Naive thymus-derived CD8-positive, alpha-beta T cell (primary cell): ENCODE results near the gene UBE2O. TPM values are rescaled to one million over a fixed set of nuclear protein-coding genes. Genes with fewer than 3 reads are reported as not detected.

Experiments used
- ATAC-seq, 2 donors: fragments of 150-1000 bp; cut with Tn5 transposase in 1 of 2; sonication (Bioruptor Pico), chemical (Tn5 transposase) in 1 of 2; 1 replicate in 1 of 2; 2 replicates in 1 of 2; pipeline ENCODE4 v1.10.0; 2021; ENCODE audit warnings: mild to moderate bottlenecking in 2 of 2, moderate library complexity in 2 of 2
- POLR2A ChIA-PET: fragments of 350-600 bp; sonication (Branson Sonifier 250); formaldehyde crosslinking; loops from one replicate; lab custom pipeline; 2021; ENCODE audit warnings: antibody characterized with exemption; lab: Charles Lee
- DNase-seq, 10 donors: peaks; one replicate each; pipeline versions ENCODE4 v3.0.0 to v3.0.0-alpha.2; 2020 to 2022
- H3K27ac Mint-ChIP-seq, 10 donors: one replicate each; pipeline ENCODE4 v1.8.0; 2020 to 2022; ENCODE audit warnings: mild to moderate bottlenecking in 10 of 10, mixed read lengths in 10 of 10, moderate library complexity in 4 of 10, inconsistent platforms in 1 of 10
- H3K27me3 Mint-ChIP-seq, 5 donors: one replicate each; pipeline ENCODE4 v1.8.0; 2021 to 2022; ENCODE audit warnings: mixed read lengths in 5 of 5
- H3K36me3 Mint-ChIP-seq, 3 donors: one replicate each; pipeline ENCODE4 v1.8.0; 2020 to 2022; ENCODE audit warnings: mixed read lengths in 3 of 3, mild to moderate bottlenecking in 2 of 3, inconsistent platforms in 1 of 3
- H3K4me1 Mint-ChIP-seq, 4 donors: one replicate each; pipeline ENCODE4 v1.8.0; 2021 to 2022; ENCODE audit warnings: mixed read lengths in 4 of 4
- H3K4me3 Mint-ChIP-seq, 10 donors: one replicate each; pipeline ENCODE4 v1.8.0; 2020 to 2022; ENCODE audit warnings: mild to moderate bottlenecking in 10 of 10, mixed read lengths in 10 of 10, moderate library complexity in 6 of 10, inconsistent platforms in 1 of 10
- H3K9me3 Mint-ChIP-seq, 9 donors: one replicate each; pipeline ENCODE4 v1.8.0; 2020 to 2022; ENCODE audit warnings: mixed read lengths in 9 of 9, mild to moderate bottlenecking in 3 of 9, inconsistent platforms in 1 of 9, moderate library complexity in 1 of 9
- polyA plus RNA-seq, 3 donors: library from polyadenylated mRNA; unstranded; fragments of 300-500 nt; fragmentation: Illumina TruSeq; gene quantifications; one replicate each; pipeline ENCODE4 v1.2.3, GENCODE V29; 2021
- total RNA-seq, 8 experiments: library from RNA in 2 of 8; stranded (reverse) in 2 of 8; gene quantifications; one replicate each; pipeline ENCODE4 v1.2.3 and lab custom pipeline; 2021 to 2026

Gene UBE2O
- total and polyA plus RNA-seq, 5 experiments from 2014 or later, result 8.8 to 50.4 (median 14.4) TPM

GRCh38 chr17:76442341-76443338 is 10.3 kb downstream of the UBE2O start:
- H3K4me1 Mint-ChIP-seq, result peaks cover 41 to 97% (median 86%) of the 10 kb centered on the region in 4 donors
- H3K36me3 Mint-ChIP-seq, result peaks cover 0 to 22% (median 0%) of the 10 kb centered on the region in 3 donors
- ATAC-seq (no peak), DNase-seq (no peak)
- peak overlapping the region in 5 of 10 donors; percentile 41 to 79 (median 53) for H3K27ac Mint-ChIP-seq
- H3K9me3 Mint-ChIP-seq, result no peaks in the 10 kb centered on the region
- POLR2A ChIA-PET, result interaction anchor here (1.2 kb wide), 2 partner anchors 11 to 16 kb away, joined by 3 read pairs; partner anchors contain the start of gene UBE2O
- no peaks in the 10 kb centered on the region for H3K27me3 Mint-ChIP-seq
- H3K4me3 Mint-ChIP-seq, result peak overlapping the region in 2 of 10 donors; percentile 4 to 30

- Mint-ChIP-seq H3K27me3 (no peaks in the 10 kb centered on the region), H3K27ac (peak overlapping the region in 1 of 10 donors; percentile 67), H3K9me3 (no peaks in the 10 kb centered on the region), H3K4me3 (peak overlapping the region in 1 of 10 donors; percentile 4), H3K36me3 (peaks cover 0 to 19% (median 0%) of the 10 kb centered on the region in 3 donors), H3K4me1 (peaks cover 36 to 88% (median 78%) of the 10 kb centered on the region in 4 donors)
- DNase-seq (no peak), ATAC-seq (no peak)
- POLR2A ChIA-PET, result no interaction called here
Measured at GRCh38 chr17:76441686-76442340, 11.1 kb downstream of the UBE2O start.

DNA sequence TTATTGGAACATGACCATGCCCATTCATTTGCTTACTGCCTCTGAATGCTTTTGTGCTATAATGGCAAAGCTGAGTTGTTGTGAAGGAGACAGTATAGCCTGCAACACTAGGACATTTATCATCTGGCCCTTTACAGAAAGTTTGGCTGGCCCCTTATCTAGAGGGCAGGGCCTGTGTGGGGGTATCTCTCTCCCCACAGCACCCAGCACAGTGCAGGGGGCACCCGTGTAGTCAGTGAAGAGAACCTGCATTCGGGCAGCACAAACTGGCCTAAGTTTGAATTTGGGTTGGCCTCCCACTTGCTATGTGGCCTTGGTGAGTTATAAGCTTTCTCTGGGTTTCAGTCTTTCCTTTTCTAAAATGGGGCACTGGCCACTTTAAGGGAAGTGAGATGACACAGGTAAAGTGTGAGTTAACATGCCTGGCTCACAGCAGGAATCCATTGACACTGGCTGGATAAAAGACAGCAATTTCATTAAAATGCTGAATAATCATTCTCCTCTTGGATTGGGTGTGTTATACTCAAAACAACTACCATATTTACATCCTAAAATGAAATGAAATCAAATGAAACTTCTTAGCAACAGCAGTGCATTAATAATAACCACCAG is 12.1 kb downstream of the UBE2O start:
- POLR2A ChIA-PET, result interaction anchor here (0.6 kb wide), 1 partner anchor 32 kb away, joined by 3 read pairs; no protein-coding TSS in a partner anchor
- H3K9me3 Mint-ChIP-seq, result no peaks in the 10 kb centered on the region
- H3K36me3 Mint-ChIP-seq, result peaks cover 0 to 14% (median 0%) of the 10 kb centered on the region in 3 donors
- no peak overlapping the region for H3K4me3 Mint-ChIP-seq
- no peak for ATAC-seq
- H3K27ac Mint-ChIP-seq, result no peak overlapping the region
- DNase-seq, result no peak
- H3K27me3 Mint-ChIP-seq, result no peaks in the 10 kb centered on the region
- H3K4me1 Mint-ChIP-seq, result peaks cover 39 to 79% (median 74%) of the 10 kb centered on the region in 4 donors

- POLR2A ChIA-PET, result no interaction called here
- H3K27ac Mint-ChIP-seq, result peak overlapping the region in 3 of 10 donors; percentile 17 to 67 (median 20)
Measured at GRCh38 chr17:76439314-76439928, 13.5 kb downstream of the UBE2O start.

GRCh38 chr17:76438906-76439305 is 14.0 kb downstream of the UBE2O start:
- DNase-seq (no peak), ATAC-seq (no peak)
- H3K9me3 Mint-ChIP-seq, result no peaks in the 10 kb centered on the region
- H3K4me3 Mint-ChIP-seq, result no peak overlapping the region
- peaks cover 0 to 17% (median 2%) of the 10 kb centered on the region in 3 donors for H3K36me3 Mint-ChIP-seq
- no peaks in the 10 kb centered on the region for H3K27me3 Mint-ChIP-seq
- POLR2A ChIA-PET, result no interaction called here
- no peak overlapping the region for H3K27ac Mint-ChIP-seq
- peaks cover 42 to 70% (median 59%) of the 10 kb centered on the region in 4 donors for H3K4me1 Mint-ChIP-seq

More at GRCh38 chr17:76439314-76439928, 13.5 kb downstream of the UBE2O start:
- Mint-ChIP-seq H3K4me3 (no peak overlapping the region), H3K36me3 (peaks cover 0 to 15% (median 2%) of the 10 kb centered on the region in 3 donors), H3K4me1 (peaks cover 41 to 69% (median 65%) of the 10 kb centered on the region in 4 donors), H3K9me3 (no peaks in the 10 kb centered on the region), H3K27me3 (no peaks in the 10 kb centered on the region)
- ATAC-seq (no peak), DNase-seq (no peak)

GRCh38 chr17:76437467-76438402 is 15.2 kb downstream of the UBE2O start:
- H3K4me1 Mint-ChIP-seq, result peaks cover 36 to 72% (median 50%) of the 10 kb centered on the region in 4 donors
- no peaks in the 10 kb centered on the region for H3K9me3 Mint-ChIP-seq
- ATAC-seq, result no peak
- H3K27me3 Mint-ChIP-seq, result no peaks in the 10 kb centered on the region
- H3K36me3 Mint-ChIP-seq, result peaks cover 0 to 17% (median 2%) of the 10 kb centered on the region in 3 donors
- peak overlapping the region in 1 of 10 donors; percentile 24 for H3K4me3 Mint-ChIP-seq
- POLR2A ChIA-PET, result no interaction called here
- H3K27ac Mint-ChIP-seq, result no peak overlapping the region
- no peak for DNase-seq

DNA sequence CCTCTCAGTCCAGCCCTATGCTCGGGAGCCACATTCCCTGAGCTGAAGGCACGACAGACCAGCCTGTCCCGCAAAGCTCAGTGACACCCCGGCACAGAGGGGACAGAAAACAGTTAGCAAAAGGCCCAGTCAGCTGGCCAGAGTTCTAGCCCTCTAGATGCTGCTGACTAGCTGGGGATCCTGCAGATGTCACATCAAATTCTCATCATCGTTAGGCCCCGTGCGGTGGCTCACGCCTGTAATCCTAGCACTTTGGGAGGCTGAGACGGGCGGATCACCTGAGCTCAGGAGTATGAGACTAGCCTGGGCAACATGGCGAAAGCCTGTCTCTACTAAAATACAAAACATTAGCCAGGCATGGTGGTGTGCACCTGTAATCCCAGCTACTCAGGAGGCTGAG is 17.2 kb downstream of the UBE2O start:
- Mint-ChIP-seq H3K27me3 (no peaks in the 10 kb centered on the region), H3K9me3 (no peaks in the 10 kb centered on the region), H3K4me3 (no peak overlapping the region), H3K4me1 (peaks cover 26 to 67% (median 39%) of the 10 kb centered on the region in 4 donors), H3K27ac (no peak overlapping the region), H3K36me3 (peaks cover 0 to 15% (median 2%) of the 10 kb centered on the region in 3 donors)
- DNase-seq (no peak), ATAC-seq (no peak)
- POLR2A ChIA-PET, result no interaction called here

DNA sequence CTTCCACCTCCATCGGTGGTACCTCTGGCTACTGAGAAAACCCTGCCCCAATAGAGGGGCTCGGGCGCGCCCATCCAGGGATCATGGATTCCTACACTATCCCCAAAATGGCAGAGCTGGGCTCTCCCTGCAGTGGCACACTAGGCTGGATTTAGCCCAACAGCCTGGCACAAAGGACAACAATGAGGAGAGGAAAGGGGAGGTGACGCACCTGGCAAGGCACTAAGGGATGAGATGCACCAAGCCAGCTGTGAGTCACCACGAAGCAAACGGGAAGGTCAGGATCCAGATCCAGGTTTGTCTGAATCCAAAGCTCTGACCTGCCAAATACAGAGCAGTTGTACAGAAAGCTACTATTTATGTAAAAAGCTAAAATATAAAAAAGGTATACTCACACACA is 18.1 kb downstream of the UBE2O start:
- Mint-ChIP-seq H3K4me1 (peaks cover 26 to 65% (median 33%) of the 10 kb centered on the region in 4 donors), H3K9me3 (no peaks in the 10 kb centered on the region), H3K4me3 (no peak overlapping the region), H3K36me3 (peaks cover 0 to 18% (median 2%) of the 10 kb centered on the region in 3 donors), H3K27me3 (no peaks in the 10 kb centered on the region), H3K27ac (no peak overlapping the region)
- POLR2A ChIA-PET, result interaction anchor here (0.8 kb wide), 1 partner anchor 15 kb away, joined by 4 read pairs; no protein-coding TSS in a partner anchor
- DNase-seq (no peak), ATAC-seq (no peak)

- peaks cover 19 to 56% (median 26%) of the 10 kb centered on the region in 4 donors for H3K4me1 Mint-ChIP-seq
- H3K36me3 Mint-ChIP-seq, result peaks cover 0 to 20% (median 2%) of the 10 kb centered on the region in 3 donors
- H3K9me3 Mint-ChIP-seq, result no peaks in the 10 kb centered on the region
- no peaks in the 10 kb centered on the region for H3K27me3 Mint-ChIP-seq
- no peak overlapping the region for H3K4me3 Mint-ChIP-seq
- H3K27ac Mint-ChIP-seq, result no peak overlapping the region
- POLR2A ChIA-PET, result no interaction called here
- ATAC-seq, result no peak
- no peak for DNase-seq
Measured at GRCh38 chr17:76433693-76434092, 19.3 kb downstream of the UBE2O start.

DNA sequence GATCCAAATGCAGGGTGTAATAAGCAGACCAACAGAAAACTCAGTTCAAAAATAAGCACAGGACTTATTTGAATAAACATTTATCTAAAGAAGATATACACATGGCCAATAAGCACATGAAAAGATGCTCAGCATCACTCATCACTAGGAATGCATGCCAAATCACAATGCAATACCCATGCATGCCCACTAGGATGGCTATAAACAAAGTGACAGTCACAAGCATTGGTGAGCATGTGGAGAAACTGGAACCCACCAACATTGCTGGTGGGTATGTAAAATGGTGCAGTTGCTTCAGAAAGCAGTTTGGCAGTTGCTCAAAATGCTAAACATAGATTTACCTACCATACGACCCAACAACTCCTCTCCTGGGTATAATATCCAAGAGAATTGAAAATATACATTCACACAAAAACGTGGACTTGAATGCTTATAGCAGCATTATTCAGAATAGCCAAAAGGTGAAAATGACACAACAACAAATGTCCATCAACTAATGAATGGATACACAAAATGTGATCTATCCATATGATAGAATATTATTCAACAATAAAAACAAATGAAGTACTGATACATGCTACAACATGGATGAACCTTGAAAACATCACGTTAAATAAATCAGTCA is 20.1 kb downstream of the UBE2O start:
- DNase-seq, result no peak
- H3K9me3 Mint-ChIP-seq, result no peaks in the 10 kb centered on the region
- H3K27me3 Mint-ChIP-seq, result no peaks in the 10 kb centered on the region
- peaks cover 0 to 19% (median 6%) of the 10 kb centered on the region in 3 donors for H3K36me3 Mint-ChIP-seq
- H3K27ac Mint-ChIP-seq, result peak overlapping the region in 3 of 10 donors; percentile 12 to 48 (median 21)
- H3K4me3 Mint-ChIP-seq, result no peak overlapping the region
- ATAC-seq, result peak; percentile 47 to 60
- POLR2A ChIA-PET, result no interaction called here
- H3K4me1 Mint-ChIP-seq, result peaks cover 17 to 58% (median 23%) of the 10 kb centered on the region in 4 donors

DNA sequence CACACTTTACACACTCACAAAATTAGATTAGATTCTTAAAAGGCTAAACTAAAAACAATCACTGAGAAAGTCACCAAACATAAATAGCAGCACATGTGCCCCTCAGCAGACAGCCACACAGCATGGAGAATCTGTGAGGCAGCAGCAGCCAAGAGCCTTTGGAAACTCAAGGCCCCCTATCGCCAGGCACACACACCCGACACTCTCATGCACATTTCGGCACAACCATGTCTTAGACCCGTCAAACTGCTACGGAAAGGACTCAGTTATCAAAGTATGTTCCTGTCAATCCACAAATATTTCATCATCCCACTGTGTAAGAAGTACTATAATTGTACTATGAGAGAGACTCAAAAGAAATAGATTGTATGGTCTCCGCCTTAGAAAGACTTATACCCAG is 20.9 kb downstream of the UBE2O start:
- Mint-ChIP-seq H3K9me3 (no peaks in the 10 kb centered on the region), H3K27me3 (no peaks in the 10 kb centered on the region), H3K27ac (no peak overlapping the region), H3K4me1 (peaks cover 19 to 66% (median 23%) of the 10 kb centered on the region in 4 donors), H3K4me3 (no peak overlapping the region), H3K36me3 (peaks cover 0 to 16% (median 6%) of the 10 kb centered on the region in 3 donors)
- ATAC-seq, result no peak
- no peak for DNase-seq
- POLR2A ChIA-PET, result no interaction called here
